Subcutaneous adipose tissue (tissue), 4 donors: ENCODE measurements around the gene BTG4. TPM values are rescaled to one million over a fixed set of nuclear protein-coding genes. Genes with fewer than 3 reads are reported as not detected.

Experiments
- total RNA-seq, 4 donors: library from RNA; depleted of rRNA; stranded (reverse); fragments of >200 nt; gene quantifications; one replicate each; pipeline ENCODE4 v1.1.0, GENCODE V29; 2016
- TF ChIP-seq, protein P1 (sequence below): fragments of 450-650 bp; IDR thresholded peaks from one replicate; pipeline ENCODE4 v1.5.1; 2016; ENCODE audit warnings: low read depth, mild to moderate bottlenecking, control low read depth, antibody characterized with exemption, moderate library complexity

BTG4 gene
- total RNA-seq, 4 donors from 2014 or later: not detected

DNA sequence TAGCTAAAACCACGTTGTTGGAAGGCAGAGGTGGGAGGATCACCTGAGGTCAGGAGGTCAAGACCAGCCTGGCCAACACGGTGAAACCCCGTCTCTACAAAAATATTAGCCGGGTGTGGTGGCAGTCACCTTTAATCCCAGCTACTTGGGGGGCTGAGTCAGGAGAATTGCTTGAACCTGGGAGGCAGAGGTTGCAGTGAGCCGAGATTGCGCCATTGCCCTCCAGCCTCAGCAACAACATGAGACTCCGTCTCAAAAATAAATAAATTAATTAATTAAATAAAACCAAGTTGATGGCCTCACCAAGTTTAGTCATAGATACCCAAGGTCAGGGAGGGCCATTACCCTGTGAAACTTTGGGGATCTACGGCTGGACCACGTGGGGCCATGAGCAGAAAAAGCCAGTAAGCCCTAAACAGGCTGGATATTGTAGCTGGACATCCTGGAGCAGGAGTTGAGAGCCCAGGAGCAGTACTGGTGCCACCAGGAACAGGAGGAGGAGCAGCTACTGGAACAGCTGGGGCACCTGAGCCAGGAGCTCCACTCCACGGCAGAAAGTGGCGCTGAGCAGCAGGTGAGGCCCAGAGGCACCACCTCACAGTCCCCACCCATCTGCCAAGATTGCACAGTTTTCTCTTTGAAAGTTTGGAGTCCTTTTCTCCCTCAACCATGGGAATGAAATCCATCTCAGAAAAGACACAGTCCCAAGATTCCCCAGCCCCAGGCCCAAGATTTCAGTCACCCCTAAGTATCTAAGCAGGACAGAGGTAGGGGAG, 50.5 kb downstream of the BTG4 start:
- TF ChIP-seq, protein P1, sequence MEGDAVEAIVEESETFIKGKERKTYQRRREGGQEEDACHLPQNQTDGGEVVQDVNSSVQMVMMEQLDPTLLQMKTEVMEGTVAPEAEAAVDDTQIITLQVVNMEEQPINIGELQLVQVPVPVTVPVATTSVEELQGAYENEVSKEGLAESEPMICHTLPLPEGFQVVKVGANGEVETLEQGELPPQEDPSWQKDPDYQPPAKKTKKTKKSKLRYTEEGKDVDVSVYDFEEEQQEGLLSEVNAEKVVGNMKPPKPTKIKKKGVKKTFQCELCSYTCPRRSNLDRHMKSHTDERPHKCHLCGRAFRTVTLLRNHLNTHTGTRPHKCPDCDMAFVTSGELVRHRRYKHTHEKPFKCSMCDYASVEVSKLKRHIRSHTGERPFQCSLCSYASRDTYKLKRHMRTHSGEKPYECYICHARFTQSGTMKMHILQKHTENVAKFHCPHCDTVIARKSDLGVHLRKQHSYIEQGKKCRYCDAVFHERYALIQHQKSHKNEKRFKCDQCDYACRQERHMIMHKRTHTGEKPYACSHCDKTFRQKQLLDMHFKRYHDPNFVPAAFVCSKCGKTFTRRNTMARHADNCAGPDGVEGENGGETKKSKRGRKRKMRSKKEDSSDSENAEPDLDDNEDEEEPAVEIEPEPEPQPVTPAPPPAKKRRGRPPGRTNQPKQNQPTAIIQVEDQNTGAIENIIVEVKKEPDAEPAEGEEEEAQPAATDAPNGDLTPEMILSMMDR: no peak

DNA sequence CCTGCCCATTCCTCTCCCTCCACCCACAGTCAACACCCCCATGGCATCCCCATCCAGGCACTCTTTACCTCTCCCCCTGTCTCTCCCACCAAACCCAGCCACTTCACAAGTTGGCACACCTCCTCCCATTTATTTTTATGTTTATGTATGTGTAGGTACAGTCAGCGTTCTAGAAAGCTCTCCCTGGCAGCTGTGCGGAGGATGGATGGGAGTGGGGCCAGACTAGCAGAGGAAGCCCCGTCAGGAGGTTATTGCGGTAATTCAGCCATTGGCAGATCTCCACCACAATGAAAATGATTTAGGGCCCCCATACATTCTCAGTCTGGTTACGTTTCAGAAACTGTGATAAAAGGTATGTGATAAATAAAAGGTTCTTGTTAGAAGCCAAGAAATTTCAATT, 51.3 kb downstream of the BTG4 start:
- TF ChIP-seq, protein P1: no peak

DNA sequence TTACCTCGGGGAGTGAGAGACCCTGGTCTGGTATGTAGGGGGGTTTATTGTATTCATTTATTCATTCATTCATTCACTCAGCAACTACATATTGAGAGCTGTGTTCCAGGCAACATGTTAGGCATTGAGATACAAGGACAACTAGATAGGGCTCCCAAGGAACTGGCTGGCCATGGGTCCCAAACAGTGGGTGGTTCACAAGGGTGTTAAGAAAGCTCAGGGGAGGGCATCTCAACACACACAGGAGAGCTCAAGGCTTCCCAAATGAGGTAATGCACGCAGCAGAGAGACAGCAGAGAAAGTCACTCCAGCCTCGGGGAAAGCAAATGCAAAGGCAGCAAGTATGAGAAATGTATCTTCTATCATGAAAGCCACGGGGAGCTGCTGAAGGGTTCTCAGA, 51.8 kb downstream of the BTG4 start:
- TF ChIP-seq, protein P1: no peak

DNA sequence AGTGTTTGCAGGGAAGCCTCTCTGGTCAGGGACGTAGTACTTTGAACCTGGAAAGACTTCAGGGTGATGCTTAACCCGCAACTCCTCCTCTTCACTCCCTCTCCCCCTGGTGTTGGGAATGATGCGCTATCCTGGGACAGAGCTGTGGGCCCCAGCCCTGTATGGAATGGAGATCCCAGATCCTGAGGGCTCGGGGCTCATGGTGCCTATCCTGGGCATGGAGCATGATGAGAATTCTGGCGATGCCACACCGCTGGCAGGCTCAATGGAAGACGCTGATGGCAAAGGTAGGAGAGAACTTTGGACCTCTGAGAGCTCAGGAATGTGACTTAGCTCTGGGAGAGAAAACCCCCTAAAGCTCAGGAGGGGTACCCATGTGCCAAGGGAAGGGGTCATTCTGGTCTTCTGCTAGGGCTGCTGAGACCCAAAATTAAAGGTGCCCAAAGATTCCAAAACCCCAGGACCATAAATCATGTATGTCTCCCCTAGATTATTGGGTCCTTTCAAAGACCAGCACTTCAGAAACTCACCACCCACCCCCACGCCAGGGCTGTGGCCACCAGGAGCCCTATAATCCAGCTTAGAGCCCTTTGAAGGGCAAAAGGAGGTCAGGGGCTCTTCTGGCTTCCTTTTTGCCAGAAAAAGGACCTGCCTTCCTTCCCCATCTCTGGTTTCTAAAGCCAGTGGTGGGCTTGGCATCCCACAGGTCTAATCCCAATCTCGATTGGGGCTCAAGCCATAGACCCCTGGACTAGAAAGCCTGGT, 52.5 kb downstream of the BTG4 start:
- TF ChIP-seq, protein P1: no peak

DNA sequence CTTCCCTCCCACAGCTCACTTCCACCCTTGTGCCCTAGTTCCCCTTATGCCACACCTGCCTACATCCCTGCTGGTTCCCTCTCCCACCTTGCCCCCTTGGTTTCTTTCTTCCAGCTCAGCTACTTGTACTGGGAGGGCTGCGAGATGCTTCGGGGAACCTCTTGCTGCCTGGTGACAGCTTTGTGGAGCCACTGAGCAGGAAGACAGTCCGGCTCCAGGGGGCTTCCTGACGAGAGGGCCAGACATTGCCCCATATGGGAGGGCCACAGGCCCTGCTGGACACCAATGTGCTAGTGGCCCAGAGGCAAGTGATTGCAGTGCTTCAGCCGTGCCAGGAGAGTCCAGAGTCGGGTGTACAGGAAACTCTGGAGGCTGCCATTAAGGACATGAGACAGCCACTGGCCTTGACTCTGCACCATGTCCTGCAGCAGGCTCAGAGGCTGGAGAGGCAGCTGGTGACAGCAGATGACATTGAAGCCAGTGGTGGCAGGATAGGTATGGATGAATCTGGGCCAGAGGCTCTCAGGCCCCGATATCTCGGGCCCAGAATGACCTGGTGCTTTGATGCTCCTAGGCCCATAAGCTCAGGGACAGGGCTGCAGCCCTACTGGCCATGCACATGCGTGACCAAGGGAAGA, 54.3 kb downstream of the BTG4 start:
- TF ChIP-seq, protein P1: no peak

DNA sequence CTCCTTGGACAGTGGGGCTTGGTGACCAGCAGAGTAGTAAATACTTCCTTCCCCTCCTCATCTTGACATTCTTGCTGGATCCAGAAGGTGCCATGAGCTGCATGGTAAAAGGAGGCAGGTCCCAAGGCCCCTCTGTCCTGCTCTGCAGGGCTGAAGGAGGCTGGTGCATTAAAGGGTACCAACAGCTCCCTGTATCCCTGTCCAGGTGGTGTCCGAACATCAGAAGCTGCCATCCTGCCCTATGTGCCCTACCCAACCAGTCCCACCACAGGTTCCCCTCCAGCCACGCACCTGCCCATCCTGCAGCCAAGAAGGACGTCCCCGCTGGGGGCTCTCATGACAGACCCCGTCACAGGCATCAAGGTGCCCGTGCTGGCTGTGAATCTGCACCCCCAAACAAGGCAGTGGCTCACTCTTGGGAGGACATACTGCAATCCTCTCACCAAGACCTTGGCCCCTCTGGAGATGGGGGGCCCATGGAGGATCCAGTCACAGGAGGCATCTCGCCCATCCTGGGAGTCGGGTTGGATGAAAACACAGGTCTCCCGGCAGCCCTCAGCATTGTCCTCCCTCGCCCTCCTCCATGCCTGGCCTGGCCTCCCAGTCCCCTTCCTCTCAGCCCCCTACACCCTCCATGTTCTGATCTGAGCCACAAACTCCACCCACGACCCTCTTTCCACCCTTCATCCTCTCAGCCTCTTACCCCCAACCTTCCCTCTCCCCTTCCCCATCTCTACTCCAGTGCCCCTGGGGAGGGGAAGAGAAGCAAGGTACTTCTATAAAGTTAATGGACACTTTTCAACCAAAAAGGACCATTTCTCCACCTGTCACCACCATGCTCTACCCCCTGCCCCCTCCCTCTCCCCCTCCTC, 55.1 kb downstream of the BTG4 start:
- TF ChIP-seq, protein P1: no peak
